Measurements from ENCODE around the gene OR10G4.

The OR10G4 gene

GRCh38 chr11:124043420-124043819 lies 30.6 kb downstream of the OR10G4 start:
- TF ChIP-seq, protein P1, sequence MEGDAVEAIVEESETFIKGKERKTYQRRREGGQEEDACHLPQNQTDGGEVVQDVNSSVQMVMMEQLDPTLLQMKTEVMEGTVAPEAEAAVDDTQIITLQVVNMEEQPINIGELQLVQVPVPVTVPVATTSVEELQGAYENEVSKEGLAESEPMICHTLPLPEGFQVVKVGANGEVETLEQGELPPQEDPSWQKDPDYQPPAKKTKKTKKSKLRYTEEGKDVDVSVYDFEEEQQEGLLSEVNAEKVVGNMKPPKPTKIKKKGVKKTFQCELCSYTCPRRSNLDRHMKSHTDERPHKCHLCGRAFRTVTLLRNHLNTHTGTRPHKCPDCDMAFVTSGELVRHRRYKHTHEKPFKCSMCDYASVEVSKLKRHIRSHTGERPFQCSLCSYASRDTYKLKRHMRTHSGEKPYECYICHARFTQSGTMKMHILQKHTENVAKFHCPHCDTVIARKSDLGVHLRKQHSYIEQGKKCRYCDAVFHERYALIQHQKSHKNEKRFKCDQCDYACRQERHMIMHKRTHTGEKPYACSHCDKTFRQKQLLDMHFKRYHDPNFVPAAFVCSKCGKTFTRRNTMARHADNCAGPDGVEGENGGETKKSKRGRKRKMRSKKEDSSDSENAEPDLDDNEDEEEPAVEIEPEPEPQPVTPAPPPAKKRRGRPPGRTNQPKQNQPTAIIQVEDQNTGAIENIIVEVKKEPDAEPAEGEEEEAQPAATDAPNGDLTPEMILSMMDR (IDR thresholded peaks at IDR 0.05): no peak
- no peaks in the 10 kb centered on the region for H3K36me3 ChIP-seq
- H3K27ac ChIP-seq: no peak overlapping the region
- no peaks in the 10 kb centered on the region for H3K27me3 ChIP-seq
- no peaks in the 10 kb centered on the region for H3K4me1 ChIP-seq (ENCODE audit: control insufficient read depth in 1 of 2, insufficient read depth in 1 of 2, low read depth in 1 of 2, low read length in 1 of 2)
- no peak overlapping the region for H3K4me3 ChIP-seq (ENCODE audit: low read depth in 1 of 2, low read length in 1 of 2)
- no peaks in the 10 kb centered on the region for H3K9me3 ChIP-seq

DNA sequence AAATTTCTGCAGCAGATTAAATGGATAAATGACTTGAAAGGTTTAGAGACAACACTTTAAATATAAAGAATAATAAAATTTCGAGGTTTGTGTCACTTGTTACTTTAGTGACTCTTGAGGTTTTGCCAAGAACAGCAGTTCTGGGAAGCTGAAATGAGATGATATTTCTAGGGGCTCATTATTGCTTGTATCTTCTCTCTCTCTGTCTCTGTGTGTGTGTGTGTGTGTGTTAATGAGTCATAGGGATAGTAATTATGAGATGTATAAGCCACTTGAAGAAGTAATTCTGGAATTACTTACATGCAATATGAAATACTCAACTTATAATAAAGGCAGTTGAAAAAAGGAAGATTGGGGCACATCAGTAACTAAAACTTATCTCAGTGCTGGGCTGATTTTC lies 38.0 kb downstream of the OR10G4 start:
- no peaks in the 10 kb centered on the region for H3K4me1 ChIP-seq (ENCODE audit: control insufficient read depth in 1 of 2, insufficient read depth in 1 of 2, low read depth in 1 of 2, low read length in 1 of 2)
- H3K4me3 ChIP-seq (ENCODE audit: low read depth in 1 of 2, low read length in 1 of 2): no peak overlapping the region
- no peak overlapping the region for H3K27ac ChIP-seq
- no peaks in the 10 kb centered on the region for H3K36me3 ChIP-seq
- H3K27me3 ChIP-seq: no peaks in the 10 kb centered on the region
- TF ChIP-seq, protein P1 (IDR thresholded peaks at IDR 0.05): no peak
- no peaks in the 10 kb centered on the region for H3K9me3 ChIP-seq

- Histone ChIP-seq H3K36me3 (no peaks in the 10 kb centered on the region), H3K4me1 (ENCODE audit: control insufficient read depth in 1 of 2, insufficient read depth in 1 of 2, low read depth in 1 of 2, low read length in 1 of 2) (no peaks in the 10 kb centered on the region), H3K4me3 (ENCODE audit: low read depth in 1 of 2, low read length in 1 of 2) (no peak overlapping the region), H3K27ac (no peak overlapping the region), H3K9me3 (no peaks in the 10 kb centered on the region), H3K27me3 (no peaks in the 10 kb centered on the region)
- TF ChIP-seq, protein P1 (IDR thresholded peaks at IDR 0.05): no peak
Observed at GRCh38 chr11:124052966-124053365, 40.2 kb downstream of the OR10G4 start.
